ENCODE measurements around the gene OLIG2.

The OLIG2 gene

DNA sequence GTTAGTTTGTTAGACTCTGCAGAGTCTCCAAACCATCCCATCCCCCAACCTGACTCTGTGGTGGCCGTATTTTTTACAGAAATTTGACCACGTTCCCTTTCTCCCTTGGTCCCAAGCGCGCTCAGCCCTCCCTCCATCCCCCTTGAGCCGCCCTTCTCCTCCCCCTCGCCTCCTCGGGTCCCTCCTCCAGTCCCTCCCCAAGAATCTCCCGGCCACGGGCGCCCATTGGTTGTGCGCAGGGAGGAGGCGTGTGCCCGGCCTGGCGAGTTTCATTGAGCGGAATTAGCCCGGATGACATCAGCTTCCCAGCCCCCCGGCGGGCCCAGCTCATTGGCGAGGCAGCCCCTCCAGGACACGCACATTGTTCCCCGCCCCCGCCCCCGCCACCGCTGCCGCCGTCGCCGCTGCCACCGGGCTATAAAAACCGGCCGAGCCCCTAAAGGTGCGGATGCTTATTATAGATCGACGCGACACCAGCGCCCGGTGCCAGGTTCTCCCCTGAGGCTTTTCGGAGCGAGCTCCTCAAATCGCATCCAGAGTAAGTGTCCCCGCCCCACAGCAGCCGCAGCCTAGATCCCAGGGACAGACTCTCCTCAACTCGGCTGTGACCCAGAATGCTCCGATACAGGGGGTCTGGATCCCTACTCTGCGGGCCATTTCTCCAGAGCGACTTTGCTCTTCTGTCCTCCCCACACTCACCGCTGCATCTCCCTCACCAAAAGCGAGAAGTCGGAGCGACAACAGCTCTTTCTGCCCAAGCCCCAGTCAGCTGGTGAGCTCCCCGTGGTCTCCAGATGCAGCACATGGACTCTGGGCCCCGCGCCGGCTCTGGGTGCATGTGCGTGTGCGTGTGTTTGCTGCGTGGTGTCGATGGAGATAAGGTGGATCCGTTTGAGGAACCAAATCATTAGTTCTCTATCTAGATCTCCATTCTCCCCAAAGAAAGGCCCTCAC is at the start of gene OLIG2:
TSS of gene OLIG2 (plus strand) at position 447 of the 954 bp plus-strand sequence. CDS start 928 bp downstream, outside the sequence.
- DNase-seq (ENCODE audit: low read depth in 2 of 2), result no peak

DNA sequence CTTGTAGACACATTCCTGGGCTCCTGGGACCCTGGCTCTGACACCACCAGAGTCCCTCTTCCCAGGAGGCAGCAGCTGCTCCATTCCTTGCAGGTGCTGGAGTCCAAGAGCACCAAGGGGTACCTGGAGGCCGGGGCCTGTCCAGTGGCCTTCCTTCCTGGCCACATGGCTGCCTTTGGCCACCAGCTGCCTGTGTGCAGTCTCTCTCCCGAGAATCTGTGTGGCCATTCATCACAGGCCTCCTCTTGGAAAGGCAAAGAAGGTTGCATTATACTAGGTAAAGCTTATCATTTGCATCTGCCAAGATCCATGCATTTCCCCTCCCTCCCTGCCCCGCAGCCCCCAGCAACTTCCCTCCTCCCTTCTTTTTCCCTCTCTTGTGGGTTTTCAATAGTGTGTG is 48.9 kb upstream of the OLIG2 start:
- no peak for DNase-seq (ENCODE audit: low read depth in 2 of 2)

DNA sequence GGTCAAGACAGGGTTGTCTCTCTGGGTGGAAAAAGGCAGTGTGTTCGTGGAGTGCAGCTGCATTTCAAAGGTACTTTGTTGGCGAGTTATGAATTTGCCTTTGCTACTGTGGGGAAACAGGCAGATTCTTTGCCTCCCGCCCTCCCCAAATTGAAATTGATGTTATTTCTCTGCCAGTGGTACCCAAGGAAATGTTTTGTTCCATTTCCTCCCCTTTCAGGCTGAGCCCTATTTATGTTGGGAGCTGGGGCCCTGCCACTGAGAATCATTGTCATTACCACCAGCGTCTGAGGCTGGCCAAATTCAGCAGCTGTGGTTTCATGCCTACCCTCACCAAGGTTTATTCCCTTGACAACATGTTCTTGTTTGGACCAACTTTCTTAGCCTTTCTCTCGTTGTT is 48.5 kb upstream of the OLIG2 start:
- DNase-seq (ENCODE audit: low read depth in 2 of 2), result no peak

DNA sequence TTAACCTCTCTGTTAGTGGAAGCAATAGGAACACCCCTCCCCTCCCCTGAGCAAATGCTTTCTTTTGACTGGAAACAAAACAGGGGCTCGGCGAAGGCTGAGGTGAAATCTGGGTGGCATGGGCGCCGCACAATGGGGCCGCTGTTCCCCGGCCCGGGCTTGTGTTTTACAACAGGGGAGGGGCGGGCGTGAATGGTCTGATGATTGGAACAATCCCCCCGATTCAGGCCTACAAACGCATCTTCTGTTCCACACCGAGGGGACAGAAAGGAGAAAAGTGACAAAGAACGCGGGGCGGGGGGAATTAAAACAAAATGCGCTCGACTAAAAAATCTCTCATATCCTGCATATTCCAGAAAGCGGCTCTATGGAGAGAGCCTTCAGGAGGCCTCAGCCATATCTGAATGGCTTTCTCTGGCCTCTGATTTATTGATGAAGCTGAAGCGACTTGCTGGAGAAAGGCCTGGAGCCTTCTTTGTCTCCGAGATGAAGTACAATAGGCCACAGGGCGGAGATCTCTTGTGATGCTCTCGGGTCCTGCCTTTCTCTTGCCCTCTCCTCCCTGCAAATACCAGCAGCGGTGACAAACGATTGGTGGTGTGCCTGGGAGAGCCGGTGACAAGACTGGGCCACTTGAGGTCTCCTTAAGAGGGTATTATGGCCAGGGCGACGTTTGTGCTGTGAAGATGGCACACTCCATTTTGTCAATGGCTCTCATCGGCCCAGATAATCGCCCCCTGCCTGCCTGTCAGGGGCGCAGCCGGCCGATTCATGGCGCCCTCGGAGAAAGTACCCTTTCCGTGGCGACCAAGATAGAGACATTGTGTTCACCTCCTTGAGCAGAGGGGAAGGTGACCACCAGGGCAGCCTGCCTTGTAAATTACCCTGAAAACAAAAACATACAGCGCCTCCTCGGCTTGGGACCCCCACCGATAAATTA is 47.1 kb upstream of the OLIG2 start:
- DNase-seq (ENCODE audit: low read depth in 2 of 2), result no peak

DNA sequence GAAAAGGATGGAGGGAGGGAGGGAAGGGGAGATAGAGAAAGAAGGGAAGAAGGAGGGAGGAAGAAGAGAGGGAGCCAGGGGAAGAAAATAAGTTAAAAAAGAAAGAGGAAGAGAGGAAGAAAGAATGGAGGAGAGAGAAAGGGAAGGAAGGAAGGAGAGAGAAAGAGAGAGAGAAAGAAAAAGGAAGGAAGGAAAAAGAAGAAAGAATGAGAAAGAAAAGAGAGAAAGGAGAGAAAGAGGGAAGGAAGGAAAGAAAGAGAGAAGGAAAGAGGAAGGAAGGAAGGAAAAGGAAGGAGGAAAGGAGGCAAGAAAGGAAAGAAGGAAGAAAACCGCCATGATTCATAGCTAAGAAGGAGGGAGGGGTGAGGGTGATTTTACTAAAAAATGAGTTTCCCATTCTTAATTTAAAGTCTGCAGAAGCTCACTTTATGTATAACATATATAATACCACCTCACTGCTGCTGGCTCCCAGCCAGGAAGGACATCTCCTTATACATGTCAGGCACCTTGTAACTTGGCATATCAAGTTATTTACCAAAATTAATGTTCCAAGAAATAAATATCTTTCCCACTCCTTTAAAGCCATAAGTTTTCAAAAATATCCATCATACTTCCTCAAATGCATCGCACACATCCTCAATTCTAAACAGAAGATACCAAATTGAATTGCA is 46.0 kb upstream of the OLIG2 start:
- no peak for DNase-seq (ENCODE audit: low read depth in 2 of 2)

DNA sequence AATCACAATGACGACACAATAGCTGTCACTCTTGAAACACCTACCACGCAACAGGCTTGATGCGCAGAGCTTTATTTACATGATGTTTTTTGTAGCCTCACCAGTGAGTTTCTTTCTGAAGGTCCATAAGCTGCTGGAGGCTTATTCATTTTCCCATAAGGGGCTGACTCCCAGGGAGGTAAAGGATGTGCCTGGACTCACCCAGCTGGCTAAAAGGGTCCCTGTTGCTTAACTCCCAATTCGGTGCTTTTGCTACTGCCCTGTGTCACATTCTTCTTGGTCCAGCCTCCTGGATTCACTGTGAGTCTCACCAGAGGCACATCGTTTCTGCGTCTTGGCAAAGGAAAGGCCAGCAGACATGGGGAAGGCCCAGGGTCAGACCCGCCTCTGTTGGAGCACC is 44.6 kb upstream of the OLIG2 start:
- DNase-seq (ENCODE audit: low read depth in 2 of 2), result no peak

DNA sequence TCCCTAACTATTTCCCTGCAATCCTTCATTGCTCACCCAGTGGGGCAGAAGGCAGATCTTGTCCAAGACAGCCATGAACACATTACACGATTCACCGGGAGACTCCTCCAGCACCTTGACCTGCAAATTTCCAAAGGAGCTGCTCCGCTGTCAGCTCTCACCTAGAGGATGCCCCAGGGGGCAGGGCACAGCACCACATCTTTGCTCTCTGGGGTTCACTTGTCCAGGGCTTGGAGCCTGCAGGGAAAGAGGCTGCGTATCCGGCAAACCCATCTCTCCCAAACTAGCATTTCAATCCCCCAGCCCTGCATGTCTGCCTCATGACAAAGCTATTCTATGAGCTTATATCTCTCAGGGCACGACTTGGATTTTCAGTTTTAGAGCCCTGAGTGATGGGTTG is 35.1 kb upstream of the OLIG2 start:
- DNase-seq (ENCODE audit: low read depth in 2 of 2), result no peak

DNA sequence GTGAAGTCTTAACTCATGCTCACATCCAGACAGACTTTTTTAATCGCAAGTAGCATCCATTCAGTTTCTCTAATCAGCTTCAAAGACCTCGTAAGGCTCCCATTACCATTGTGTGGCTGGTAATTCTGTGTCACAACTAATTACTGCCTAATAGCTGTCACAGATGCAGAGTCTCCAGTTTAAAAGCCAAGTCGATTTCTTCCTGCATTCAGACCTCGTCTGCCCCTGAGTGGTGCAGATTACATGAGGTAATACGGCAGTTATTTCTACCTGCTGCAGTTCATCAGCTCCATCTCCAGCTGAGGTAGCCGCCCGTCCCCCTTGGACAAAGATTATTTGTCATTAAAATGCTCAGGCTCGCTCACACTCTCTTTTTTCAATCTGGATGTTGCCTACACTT is 34.4 kb upstream of the OLIG2 start:
- no peak for DNase-seq (ENCODE audit: low read depth in 2 of 2)

DNA sequence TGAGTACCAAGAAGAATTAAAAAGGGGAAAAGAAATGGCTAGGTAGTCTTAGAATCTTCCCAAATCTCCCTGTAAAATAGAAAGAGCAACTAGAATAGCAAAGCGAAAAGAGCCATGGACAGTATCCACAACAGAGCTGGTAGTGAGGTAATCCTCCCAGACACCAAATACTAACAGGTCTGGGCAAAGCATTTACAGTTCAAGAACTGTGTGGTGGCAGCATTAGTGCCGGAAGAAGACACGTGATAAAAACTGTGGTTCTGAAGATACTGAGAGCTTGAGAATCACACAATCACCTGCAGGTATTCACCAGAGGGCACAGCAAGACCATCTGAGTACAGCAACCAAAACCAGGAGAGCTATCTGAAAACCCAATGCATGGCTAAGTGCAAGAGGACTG is 31.8 kb upstream of the OLIG2 start:
- DNase-seq (ENCODE audit: low read depth in 2 of 2), result no peak

DNA sequence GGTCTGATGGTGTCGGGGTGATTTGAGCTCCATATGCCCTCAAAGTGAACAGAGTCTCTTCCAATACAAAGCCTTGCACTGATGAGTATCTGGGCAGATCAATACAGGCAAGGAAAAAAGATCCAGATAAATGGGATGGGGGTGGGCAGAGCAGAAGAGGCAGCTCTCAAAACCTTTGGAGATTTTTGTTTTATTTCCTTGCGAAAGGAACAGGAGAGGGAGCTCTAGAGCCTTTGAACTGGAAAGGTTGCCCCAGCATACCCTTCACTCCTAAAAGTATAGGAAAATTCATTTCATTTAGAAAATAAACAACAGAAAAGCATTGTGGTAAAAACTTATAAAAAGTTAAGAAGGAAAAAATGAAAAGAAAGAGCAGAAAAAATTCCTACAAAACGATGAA is 31.4 kb upstream of the OLIG2 start:
- DNase-seq (ENCODE audit: low read depth in 2 of 2), result no peak

DNA sequence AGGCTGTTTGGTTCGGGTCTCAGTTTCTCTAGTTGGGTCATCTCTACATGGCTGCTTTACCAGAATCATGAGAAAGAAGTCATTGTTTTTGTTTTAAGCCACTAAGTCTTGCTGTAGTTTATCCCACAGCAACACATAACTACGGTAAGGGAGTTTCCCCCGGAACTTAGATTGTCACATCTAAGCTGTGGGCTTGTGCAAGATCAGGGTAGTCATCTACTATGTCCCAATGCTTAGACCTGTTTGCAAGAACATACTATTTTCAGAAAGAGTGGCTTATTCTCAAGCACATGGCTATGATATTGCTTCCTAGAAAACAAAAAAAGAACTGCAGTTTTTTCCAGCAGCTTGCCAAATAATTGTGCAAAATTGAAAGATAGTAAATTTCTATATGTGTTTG is 18.0 kb upstream of the OLIG2 start:
- DNase-seq (ENCODE audit: low read depth in 2 of 2), result no peak

DNA sequence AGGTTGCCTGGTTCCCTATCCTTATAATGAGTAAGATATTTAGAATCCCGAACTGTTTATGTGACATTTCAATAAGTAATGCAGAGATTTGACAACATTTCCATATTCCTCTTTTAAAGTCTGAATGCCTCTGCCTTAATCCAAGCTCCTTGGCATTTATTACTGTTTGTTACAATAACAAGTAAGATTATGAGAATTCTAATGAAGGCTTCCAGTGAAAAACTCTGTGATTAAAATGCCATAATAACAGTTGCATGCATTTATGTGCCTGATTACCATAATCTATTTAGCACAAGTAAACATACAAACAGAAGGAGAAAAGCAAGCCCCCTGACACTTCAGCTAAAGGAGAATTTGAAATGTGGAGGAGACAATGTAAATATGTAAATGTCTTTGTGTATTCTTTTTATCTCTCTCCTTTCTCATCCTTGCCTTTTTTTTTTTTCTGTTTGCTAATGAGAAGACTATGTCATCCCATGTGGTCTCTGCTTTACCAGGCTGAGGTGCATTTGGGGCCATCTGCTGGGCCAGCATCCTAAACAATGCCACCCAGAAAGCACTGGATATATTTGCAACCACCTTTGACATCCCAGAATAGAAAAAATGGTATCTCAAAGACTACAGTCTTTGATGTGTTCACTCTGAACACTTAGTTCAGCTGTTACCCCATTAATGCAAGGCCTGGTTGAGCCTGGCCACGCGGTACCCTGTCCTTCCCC is 17.2 kb upstream of the OLIG2 start:
- no peak for DNase-seq (ENCODE audit: low read depth in 2 of 2)

DNA sequence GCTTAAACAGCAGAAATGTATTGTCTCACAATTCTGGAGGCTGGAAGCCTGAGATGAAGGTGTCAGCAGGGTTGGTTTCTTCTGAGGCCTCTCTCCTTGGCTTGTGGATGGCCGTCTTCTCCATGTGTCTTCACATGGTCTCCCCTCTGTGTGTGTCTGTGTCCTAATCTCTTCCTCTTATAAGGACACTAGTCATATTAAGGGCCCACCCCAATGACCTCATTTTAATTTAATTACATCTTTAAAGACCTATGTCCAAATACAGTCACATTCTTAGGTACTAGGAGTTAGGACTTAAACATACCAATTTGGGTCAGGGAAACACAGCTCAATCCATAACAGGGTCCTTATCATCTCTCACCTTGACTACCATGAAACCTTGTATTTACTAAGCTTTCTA is 14.8 kb upstream of the OLIG2 start:
- no peak for DNase-seq (ENCODE audit: low read depth in 2 of 2)

DNA sequence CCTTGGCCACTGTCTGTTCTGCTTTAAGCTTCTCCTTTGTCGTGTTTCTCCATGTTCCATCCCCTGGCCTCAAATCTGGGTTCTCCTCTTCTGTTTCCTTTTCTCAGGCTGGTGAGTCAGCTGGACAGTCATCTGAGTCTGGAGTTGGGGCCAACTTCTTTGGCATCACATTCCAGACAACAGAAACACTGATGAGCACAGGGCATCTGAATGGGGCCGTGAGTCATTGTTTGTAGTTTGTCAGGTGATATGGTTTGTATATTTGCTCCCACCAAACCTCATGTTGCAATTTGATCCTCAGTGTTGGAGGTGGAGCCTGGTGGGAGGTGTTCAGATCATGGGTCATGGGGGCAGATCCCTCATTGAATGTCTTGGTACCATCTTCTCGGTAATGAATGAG is 14.3 kb upstream of the OLIG2 start:
- DNase-seq (ENCODE audit: low read depth in 2 of 2), result no peak

DNA sequence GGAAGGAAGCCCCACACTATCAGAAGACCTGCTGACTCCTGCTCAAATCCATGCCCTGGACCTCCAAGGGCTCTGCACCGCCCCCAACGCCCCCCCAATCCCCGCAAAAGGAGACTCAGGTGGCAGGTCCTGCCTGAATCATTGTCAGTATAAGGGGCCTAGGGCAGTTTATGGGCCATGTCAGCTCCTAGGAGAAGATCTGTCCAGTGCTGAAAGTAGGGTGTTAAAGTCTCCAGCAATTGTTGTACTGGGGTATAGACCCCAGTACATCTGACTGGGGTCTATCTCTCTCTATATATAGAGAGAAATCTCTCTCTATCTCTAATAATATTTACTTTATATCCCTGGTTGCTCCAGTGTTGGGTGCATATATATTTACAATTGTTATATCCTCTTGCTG is 12.1 kb upstream of the OLIG2 start:
- no peak for DNase-seq (ENCODE audit: low read depth in 2 of 2)

DNA sequence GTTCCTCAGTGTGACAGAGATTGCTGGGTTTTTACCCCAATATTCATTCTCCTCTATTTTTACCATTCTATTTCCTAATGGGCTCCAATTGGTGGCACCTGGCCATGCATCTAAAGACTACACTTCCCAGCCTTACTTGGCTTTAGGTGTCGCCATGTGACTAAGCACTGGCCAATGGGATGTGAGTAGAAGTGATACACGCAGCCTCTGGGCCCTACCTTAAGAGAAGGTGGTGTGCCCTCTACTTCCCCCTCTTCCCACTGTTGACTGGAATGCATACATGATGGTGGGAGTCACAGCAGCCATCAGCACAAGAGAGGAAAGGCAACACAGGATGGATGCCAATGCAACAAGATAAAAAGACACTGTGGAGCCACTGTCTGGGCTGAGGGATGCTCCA is 11.4 kb upstream of the OLIG2 start:
- no peak for DNase-seq (ENCODE audit: low read depth in 2 of 2)

DNA sequence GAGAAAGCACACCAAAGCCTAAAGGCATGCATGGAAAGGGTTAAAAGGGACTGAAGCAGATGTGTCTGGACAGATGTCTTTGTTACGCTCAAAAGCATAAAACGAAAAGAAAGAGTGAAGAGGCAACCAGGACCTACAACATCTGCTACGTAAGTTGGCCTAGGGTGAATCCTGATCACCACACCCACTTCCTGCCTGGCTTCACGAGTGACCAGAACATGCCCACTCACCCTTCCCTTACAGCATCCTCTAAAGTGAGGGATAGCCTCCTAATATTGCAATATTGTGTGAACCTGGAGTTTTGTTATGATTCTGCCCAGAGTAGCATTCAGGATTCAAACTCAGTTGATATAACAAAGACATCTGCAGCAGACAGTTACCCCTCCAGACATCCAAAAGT is 10.6 kb upstream of the OLIG2 start:
- DNase-seq (ENCODE audit: low read depth in 2 of 2), result no peak

DNA sequence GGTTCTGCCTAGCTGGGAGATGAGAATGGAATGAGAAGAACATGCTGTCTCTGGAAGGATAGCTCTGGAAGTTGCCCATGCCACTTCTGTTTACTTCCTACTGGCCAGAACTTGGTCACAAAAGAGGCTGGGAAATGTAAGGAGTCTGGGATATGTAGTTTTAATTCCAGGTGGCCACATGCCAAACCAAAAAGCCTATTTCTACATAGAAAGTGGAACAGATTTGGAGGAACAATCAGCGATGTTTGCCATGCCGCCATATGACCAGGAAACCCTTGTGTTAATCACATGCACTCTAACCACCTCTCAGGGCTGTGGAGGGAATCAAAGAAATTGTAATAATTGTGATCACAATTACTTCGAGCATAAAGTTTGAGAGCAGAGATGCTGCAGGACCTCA is 10.0 kb upstream of the OLIG2 start:
- no peak for DNase-seq (ENCODE audit: low read depth in 2 of 2)

DNA sequence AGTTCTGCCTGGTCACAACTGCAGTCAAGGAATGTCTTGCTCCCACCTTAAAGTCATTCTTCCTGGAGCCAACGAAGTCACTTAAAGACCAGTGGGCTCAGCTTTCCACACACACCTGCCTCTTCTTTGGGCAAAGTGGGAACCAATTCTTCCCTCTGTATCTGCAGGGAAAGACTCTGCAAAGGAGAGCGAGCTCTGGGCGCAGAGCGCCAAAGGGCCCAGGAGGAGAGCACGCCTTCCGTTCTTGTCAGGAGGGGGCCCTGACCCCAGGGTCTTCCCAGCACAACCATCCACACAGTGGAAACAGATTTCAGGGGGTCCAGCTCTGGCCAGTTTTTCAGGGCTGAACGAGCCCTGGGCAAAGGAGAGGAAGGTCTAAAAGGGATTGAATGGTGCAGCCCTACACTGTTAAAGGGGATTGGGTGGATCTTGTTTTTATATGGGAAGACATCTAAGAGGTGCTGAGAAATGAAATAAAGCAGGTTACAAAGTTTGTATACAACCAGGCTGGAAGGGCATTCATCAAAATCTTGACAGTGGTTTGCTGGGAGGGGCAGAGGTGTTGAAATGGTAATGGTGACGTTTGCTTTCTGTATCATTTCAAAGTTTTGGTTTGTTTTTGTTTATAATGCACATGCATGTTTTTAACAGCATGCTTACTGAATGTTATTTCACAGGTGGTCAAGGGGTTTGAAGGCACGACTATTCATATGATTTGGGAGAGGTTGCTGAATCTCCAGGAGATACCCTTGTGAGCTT is 6.8 kb upstream of the OLIG2 start:
- DNase-seq (ENCODE audit: low read depth in 2 of 2), result no peak

DNA sequence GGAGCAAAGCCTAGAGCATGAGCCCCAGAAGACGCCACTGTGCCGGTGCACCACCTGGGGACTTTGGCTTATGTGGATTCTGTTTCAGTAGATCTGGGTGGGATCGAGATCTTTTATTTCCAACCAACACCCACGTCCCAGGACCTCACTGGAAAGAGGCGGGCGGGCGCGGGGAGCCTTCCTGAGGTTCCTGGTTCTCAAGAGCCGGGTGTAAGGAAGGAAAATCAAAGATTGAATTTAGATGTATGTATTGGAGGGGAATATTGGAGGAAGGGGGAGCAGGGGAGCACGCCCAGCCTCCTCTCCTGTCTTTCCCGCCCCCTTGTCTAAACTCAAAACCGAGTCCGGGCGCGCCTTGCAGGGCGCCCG is 6.2 kb upstream of the OLIG2 start:
- DNase-seq (ENCODE audit: low read depth in 2 of 2), result no peak

All from stimulated activated CD4-positive, alpha-beta T cell treated with anti-CD3 and anti-CD28 coated beads, Interleukin-12 subunit alpha, Interleukin-12 subunit beta, amount 100 ng/mL, for 24 hours (primary cell).